Suprapubic skin (tissue), 4 donors: Measurements from ENCODE around the gene ADGRE1. TPM values are rescaled to one million over a fixed set of nuclear protein-coding genes. Genes with fewer than 3 reads are reported as not detected.

ENCODE experiments used
- DNase-seq, 2 donors: peaks; one replicate each; pipeline ENCODE4 v3.0.0-alpha.2; 2019; ENCODE audit warnings: low spot score in 2 of 2
- H3K27ac ChIP-seq: fragments of 200-600 bp; sonication (generic); one replicate; pipeline ENCODE4 v1.5.1; 2019
- H3K27me3 ChIP-seq: fragments of 200-600 bp; sonication (generic); one replicate; pipeline ENCODE4 v1.5.1; 2019
- H3K36me3 ChIP-seq: fragments of 200-600 bp; sonication (generic); one replicate; pipeline ENCODE4 v1.5.1; 2019
- H3K4me1 ChIP-seq: fragments of 200-600 bp; sonication (generic); one replicate; pipeline ENCODE4 v1.5.1; 2019
- H3K4me3 ChIP-seq: fragments of 200-600 bp; sonication (generic); one replicate; pipeline ENCODE4 v1.5.1; 2019; ENCODE audit warnings: mild to moderate bottlenecking
- H3K9me3 ChIP-seq: fragments of 200-600 bp; sonication (generic); one replicate; pipeline ENCODE4 v1.5.1; 2019
- CTCF ChIP-seq, 2 donors: fragments of 200-600 bp in 1 of 2; fragments of 450-650 bp in 1 of 2; sonication (generic) in 1 of 2; IDR thresholded peaks; one replicate each; pipeline ENCODE4 v1.5.1; 2016 to 2019; ENCODE audit warnings: antibody characterized with exemption in 2 of 2, mild to moderate bottlenecking in 1 of 2, moderate library complexity in 1 of 2
- EP300 ChIP-seq: sonication (generic); formaldehyde crosslinking; IDR thresholded peaks from one replicate; pipeline ENCODE4 v1.6.1; 2017; ENCODE audit warnings: antibody characterized with exemption
- POLR2A ChIP-seq, 2 donors: fragments of 450-650 bp; IDR thresholded peaks; one replicate each; pipeline ENCODE4 v1.6.1; 2017; ENCODE audit warnings: antibody characterized with exemption in 2 of 2, mild to moderate bottlenecking in 2 of 2, moderate library complexity in 2 of 2
- POLR2AphosphoS5 ChIP-seq, 3 donors: sonication (generic); formaldehyde crosslinking; IDR thresholded peaks; one replicate each; pipeline ENCODE4 v1.6.1; 2017; ENCODE audit warnings: antibody characterized with exemption in 3 of 3
- WGBS: methylation state at CpG from one replicate; pipeline ENCODE4 v1.1.5; 2018; 5-methylcytosine and 5-hydroxymethylcytosine counted together
- total RNA-seq, 4 donors: library from RNA; depleted of rRNA; stranded (reverse); fragments of >200 nt; gene quantifications; one replicate each; pipeline ENCODE4 v1.1.0, GENCODE V29; 2016

The ADGRE1 gene
- total RNA-seq, 4 donors from 2014 or later, result not detected

GRCh38 chr19:6967967-6968366 lies 80.6 kb downstream of the ADGRE1 start:
- TF ChIP-seq POLR2AphosphoS5 (IDR thresholded peaks at IDR 0.05), result no peak
- TF ChIP-seq EP300, result no peak
- no peak for TF ChIP-seq POLR2A (IDR thresholded peaks at IDR 0.05)
- Histone ChIP-seq H3K27ac (no peak overlapping the region), H3K36me3 (no peaks in the 10 kb centered on the region), H3K27me3 (peaks cover 3% of the 10 kb centered on the region), H3K4me1 (no peaks in the 10 kb centered on the region), H3K4me3 (no peak overlapping the region), H3K9me3 (no peaks in the 10 kb centered on the region)
- no peak for DNase-seq
- WGBS, result 77% methylated on average over 4 of the region's 4 CpGs

GRCh38 chr19:6969490-6969889 lies 82.1 kb downstream of the ADGRE1 start:
- Histone ChIP-seq H3K27ac (no peak overlapping the region), H3K4me3 (no peak overlapping the region), H3K27me3 (peaks cover 3% of the 10 kb centered on the region), H3K36me3 (no peaks in the 10 kb centered on the region), H3K9me3 (no peaks in the 10 kb centered on the region), H3K4me1 (no peaks in the 10 kb centered on the region)
- TF ChIP-seq POLR2AphosphoS5 (IDR thresholded peaks at IDR 0.05) (no peak), EP300 (no peak), POLR2A (IDR thresholded peaks at IDR 0.05) (no peak), CTCF (IDR thresholded peaks at IDR 0.05) (no peak)
- WGBS, result 80% methylated on average over 2 of the region's 2 CpGs
- no peak for DNase-seq

- H3K27me3 ChIP-seq, result peaks cover 3% of the 10 kb centered on the region
- H3K27ac ChIP-seq, result no peak overlapping the region
- H3K4me1 ChIP-seq, result no peaks in the 10 kb centered on the region
- 59% methylated on average over 2 of the region's 2 CpGs for WGBS
- H3K36me3 ChIP-seq, result no peaks in the 10 kb centered on the region
- TF ChIP-seq CTCF (IDR thresholded peaks at IDR 0.05), result no peak
- TF ChIP-seq POLR2AphosphoS5 (IDR thresholded peaks at IDR 0.05), result no peak
- no peak for TF ChIP-seq POLR2A (IDR thresholded peaks at IDR 0.05)
- no peak for TF ChIP-seq EP300
- H3K9me3 ChIP-seq, result no peaks in the 10 kb centered on the region
- no peak overlapping the region for H3K4me3 ChIP-seq
- no peak for DNase-seq
Measured at GRCh38 chr19:6970021-6970420, 82.6 kb downstream of the ADGRE1 start.

GRCh38 chr19:6970443-6970842 lies 83.1 kb downstream of the ADGRE1 start:
- H3K4me1 ChIP-seq, result no peaks in the 10 kb centered on the region
- no peak overlapping the region for H3K4me3 ChIP-seq
- no peaks in the 10 kb centered on the region for H3K36me3 ChIP-seq
- H3K27ac ChIP-seq, result no peak overlapping the region
- no peak for DNase-seq
- H3K27me3 ChIP-seq, result peaks cover 3% of the 10 kb centered on the region
- H3K9me3 ChIP-seq, result no peaks in the 10 kb centered on the region
- 84% methylated on average over 5 of the region's 5 CpGs for WGBS
- TF ChIP-seq POLR2A (IDR thresholded peaks at IDR 0.05), result no peak
- no peak for TF ChIP-seq POLR2AphosphoS5 (IDR thresholded peaks at IDR 0.05)
- no peak for TF ChIP-seq EP300
- no peak for TF ChIP-seq CTCF (IDR thresholded peaks at IDR 0.05)

GRCh38 chr19:6971366-6971765 lies 84.0 kb downstream of the ADGRE1 start:
- Histone ChIP-seq H3K27ac (no peak overlapping the region), H3K9me3 (no peaks in the 10 kb centered on the region), H3K4me1 (no peaks in the 10 kb centered on the region), H3K27me3 (peaks cover under 1% of the 10 kb centered on the region), H3K36me3 (no peaks in the 10 kb centered on the region), H3K4me3 (no peak overlapping the region)
- no peak for DNase-seq
- 91% methylated on average over 1 of the region's 1 CpG for WGBS
- TF ChIP-seq POLR2AphosphoS5 (IDR thresholded peaks at IDR 0.05), result no peak
- TF ChIP-seq POLR2A (IDR thresholded peaks at IDR 0.05), result no peak
- no peak for TF ChIP-seq CTCF (IDR thresholded peaks at IDR 0.05)
- no peak for TF ChIP-seq EP300

- H3K27ac ChIP-seq, result no peak overlapping the region
- no peak for TF ChIP-seq POLR2A (IDR thresholded peaks at IDR 0.05)
- no peak for TF ChIP-seq CTCF (IDR thresholded peaks at IDR 0.05)
- no peak for TF ChIP-seq POLR2AphosphoS5 (IDR thresholded peaks at IDR 0.05)
- no peak for TF ChIP-seq EP300
- no peak for DNase-seq
- H3K4me1 ChIP-seq, result no peaks in the 10 kb centered on the region
- H3K9me3 ChIP-seq, result peaks cover 7% of the 10 kb centered on the region
- no peaks in the 10 kb centered on the region for H3K36me3 ChIP-seq
- H3K27me3 ChIP-seq, result no peaks in the 10 kb centered on the region
- WGBS, result 95% methylated on average over 5 of the region's 5 CpGs
- no peak overlapping the region for H3K4me3 ChIP-seq
Measured at GRCh38 chr19:6976197-6976596, 88.8 kb downstream of the ADGRE1 start.
